ENCODE data around the gene CPZ. TPM values are rescaled to one million over a fixed set of nuclear protein-coding genes. Genes with fewer than 3 reads are reported as not detected.

CPZ gene
- total RNA-seq, 4 donors from 2014 or later = 0.75 to 6.1 TPM; not detected in 2

- TF ChIP-seq CTCF (IDR thresholded peaks at IDR 0.05; ENCODE audit: low read depth) = no peak
Observed at GRCh38 chr4:8609406-8609805, 16.8 kb downstream of the CPZ start.

GRCh38 chr4:8609824-8610350 lies 17.3 kb downstream of the CPZ start:
- TF ChIP-seq CTCF (IDR thresholded peaks at IDR 0.05; ENCODE audit: low read depth) = no peak

GRCh38 chr4:8610858-8611616 lies 18.5 kb downstream of the CPZ start:
- TF ChIP-seq CTCF (IDR thresholded peaks at IDR 0.05; ENCODE audit: low read depth) = no peak

- no peak for TF ChIP-seq CTCF (IDR thresholded peaks at IDR 0.05; ENCODE audit: low read depth)
Observed at GRCh38 chr4:8612646-8613045, 20.1 kb downstream of the CPZ start.

GRCh38 chr4:8613421-8614364 lies 21.1 kb downstream of the CPZ start:
- no peak for TF ChIP-seq CTCF (IDR thresholded peaks at IDR 0.05; ENCODE audit: low read depth)

GRCh38 chr4:8614365-8615193 lies 22.0 kb downstream of the CPZ start:
- no peak for TF ChIP-seq CTCF (IDR thresholded peaks at IDR 0.05; ENCODE audit: low read depth)
